Stimulated activated CD4-positive, alpha-beta T cell treated with anti-CD3 and anti-CD28 coated beads, Interleukin-12 subunit alpha, Interleukin-12 subunit beta, amount 100 ng/mL, for 48 hours (primary cell): Measurements from ENCODE around the gene PPP1R12C.
A peak's percentile ranks its signal among the peaks of the same experiment; 100 is the strongest.

Source experiments
- DNase-seq, 3 donors: peaks; one replicate each; pipeline ENCODE4 v3.0.0-alpha.2; 2020; ENCODE audit warnings: low read depth in 2 of 3, low spot score in 1 of 3

Gene PPP1R12C

GRCh38 chr19:55146705-55147273 is 29.4 kb upstream of the PPP1R12C start:
- no peak for DNase-seq

DNA sequence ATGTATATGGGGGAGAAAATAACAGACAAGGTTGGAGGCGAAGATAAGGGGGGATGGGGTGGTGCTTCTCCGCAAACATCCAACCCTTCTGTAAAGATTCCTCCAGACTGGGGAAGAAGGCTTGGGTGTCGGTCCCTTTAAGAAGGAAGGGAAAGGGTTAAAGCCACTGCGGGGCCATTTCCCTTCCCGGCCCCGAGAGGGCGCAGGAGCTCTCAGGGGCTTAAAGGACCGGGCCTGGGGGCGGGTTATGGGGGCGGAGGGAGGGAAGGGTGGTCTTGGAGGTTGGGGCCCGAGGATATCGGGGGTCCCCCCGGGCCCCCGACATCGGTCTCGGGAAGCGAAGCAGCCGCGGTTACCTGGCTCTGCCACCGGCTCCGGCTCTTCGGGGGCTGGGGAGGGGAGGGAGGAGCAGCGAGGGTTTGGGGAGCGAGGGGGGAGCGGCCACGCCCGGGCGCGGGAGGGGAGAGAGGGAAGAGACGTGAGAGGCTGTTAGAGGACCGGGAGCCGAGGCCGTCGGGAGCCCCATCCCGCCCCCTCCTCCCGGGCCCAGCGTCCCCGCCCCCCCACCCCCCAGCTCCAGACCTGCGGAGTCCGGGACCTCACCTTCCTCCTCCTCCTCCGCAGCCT is 28.8 kb upstream of the PPP1R12C start:
- peak in 1 of 3 donors; percentile 17 for DNase-seq

DNA sequence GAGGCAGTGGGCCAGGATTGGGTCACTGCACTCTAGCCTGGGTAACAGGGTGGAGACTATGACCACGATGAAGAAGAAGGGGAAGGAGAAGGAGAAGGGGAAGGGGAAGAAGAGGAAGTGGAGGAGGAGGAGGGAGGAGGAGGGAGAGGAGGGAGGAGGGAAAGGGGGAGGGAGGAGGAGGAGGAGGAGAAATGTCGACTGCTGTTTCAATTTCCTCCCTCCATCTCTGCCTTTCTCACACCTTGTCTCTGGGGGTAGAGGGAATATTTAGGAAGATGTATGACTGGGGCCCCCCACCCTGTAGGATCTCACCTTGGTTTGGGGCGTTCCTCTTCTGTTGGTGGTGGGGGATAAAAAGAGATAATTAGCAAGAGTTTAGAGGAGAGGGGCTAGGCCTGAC is 27.8 kb upstream of the PPP1R12C start:
- no peak for DNase-seq

GRCh38 chr19:55141696-55142095 is 24.3 kb upstream of the PPP1R12C start:
- no peak for DNase-seq

DNA sequence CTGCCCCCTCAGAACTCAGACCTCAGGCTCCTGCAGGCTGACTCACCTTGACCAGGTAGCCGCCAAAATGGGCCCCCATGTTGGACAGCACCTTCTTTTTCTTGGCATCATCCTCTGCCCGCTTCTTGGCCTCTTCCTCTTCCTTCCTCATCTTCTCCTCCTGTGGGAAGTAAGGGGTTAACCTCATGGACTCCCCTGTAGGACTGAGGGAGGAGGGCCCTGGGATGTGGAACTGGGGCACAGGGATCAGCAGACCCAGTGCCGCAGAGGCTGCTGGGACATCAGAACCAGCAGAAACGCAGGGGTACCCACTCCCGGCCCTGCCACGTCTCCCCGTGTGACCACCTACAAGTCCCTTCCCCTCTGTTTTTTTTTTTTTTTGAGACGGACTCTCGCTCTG is 20.5 kb upstream of the PPP1R12C start:
- DNase-seq: no peak

DNA sequence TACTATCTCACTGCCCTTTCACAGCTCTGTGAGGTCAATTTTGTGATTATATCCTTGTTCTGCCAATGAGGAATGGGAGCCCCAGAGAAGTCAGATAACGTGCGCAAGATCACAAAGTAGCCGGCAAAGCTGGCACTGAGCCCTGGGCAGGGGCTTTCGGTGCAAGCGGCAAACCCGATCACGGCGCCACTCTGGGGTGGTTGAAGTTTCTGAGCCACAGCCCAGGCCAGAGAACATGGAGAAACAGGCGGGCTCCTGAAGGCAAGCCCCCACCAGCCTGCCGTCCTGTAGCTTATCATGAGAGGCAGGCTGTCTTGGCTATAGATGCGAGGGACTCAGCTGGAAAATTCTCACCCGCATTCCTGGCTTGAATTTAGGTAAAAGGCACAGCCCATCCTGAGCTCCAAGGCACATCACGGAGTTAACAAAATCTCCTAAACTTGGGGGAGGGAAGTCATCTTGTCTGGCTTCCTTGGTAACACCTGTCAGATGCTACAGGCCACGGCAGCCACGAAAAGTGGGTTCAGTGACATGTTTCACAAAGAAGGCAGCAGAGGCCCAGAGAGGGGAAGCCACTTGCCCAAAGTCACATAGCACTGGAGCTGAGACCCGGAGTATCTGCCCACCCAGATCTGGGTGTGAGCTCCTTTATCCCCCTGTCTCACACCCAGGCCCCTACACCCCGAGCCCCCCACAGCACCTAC is 19.1 kb upstream of the PPP1R12C start:
- no peak for DNase-seq

DNA sequence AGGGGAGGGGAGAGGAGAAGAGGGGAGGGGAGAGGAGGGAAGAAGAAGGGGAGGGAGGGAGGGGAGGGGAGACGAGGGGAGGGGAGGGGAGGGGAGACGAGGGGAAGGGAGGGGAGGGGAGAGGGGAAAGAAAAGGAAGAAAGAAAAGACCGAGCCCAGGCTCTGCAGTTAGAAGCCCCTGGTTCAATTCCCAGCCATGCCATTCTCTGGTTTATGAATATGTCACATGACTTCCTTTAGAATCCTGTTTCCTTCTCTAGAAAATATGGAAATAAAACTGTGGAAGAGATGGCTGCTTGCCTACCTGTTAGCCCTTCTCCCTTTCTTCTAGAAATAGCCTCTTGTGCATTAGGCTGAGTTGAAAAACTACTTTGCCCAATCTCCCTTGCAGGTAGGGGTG is 17.3 kb upstream of the PPP1R12C start:
- no peak for DNase-seq

GRCh38 chr19:55133639-55134444 is 16.4 kb upstream of the PPP1R12C start:
- no peak for DNase-seq

- no peak for DNase-seq
These were observed 15.2 kb upstream of the PPP1R12C start for GRCh38 chr19:55132453-55133129.

- DNase-seq: no peak
These were observed 14.0 kb upstream of the PPP1R12C start for GRCh38 chr19:55131421-55131820.

- DNase-seq: no peak
These were observed 1.6 kb upstream of the PPP1R12C start for GRCh38 chr19:55119053-55119452.

GRCh38 chr19:55118401-55118991 is 1.1 kb upstream of the PPP1R12C start:
- DNase-seq: peak in 1 of 3 donors; percentile 26

GRCh38 chr19:55117663-55118391 is 390 bp upstream of the PPP1R12C start:
- DNase-seq: peak; percentile 91 to 97 (median 95)

DNA sequence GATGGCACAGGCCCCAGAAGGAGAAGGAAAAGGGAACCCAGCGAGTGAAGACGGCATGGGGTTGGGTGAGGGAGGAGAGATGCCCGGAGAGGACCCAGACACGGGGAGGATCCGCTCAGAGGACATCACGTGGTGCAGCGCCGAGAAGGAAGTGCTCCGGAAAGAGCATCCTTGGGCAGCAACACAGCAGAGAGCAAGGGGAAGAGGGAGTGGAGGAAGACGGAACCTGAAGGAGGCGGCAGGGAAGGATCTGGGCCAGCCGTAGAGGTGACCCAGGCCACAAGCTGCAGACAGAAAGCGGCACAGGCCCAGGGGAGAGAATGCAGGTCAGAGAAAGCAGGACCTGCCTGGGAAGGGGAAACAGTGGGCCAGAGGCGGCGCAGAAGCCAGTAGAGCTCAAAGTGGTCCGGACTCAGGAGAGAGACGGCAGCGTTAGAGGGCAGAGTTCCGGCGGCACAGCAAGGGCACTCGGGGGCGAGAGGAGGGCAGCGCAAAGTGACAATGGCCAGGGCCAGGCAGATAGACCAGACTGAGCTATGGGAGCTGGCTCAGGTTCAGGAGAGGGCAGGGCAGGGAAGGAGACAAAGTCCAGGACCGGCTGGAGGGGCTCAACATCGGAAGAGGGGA is 1.1 kb downstream of the PPP1R12C start:
- peak; percentile 40 to 62 (median 41) for DNase-seq

GRCh38 chr19:55115446-55116065 is 1.9 kb downstream of the PPP1R12C start:
- DNase-seq: no peak

- DNase-seq: no peak
These were observed 2.8 kb downstream of the PPP1R12C start for GRCh38 chr19:55114566-55115145.

DNA sequence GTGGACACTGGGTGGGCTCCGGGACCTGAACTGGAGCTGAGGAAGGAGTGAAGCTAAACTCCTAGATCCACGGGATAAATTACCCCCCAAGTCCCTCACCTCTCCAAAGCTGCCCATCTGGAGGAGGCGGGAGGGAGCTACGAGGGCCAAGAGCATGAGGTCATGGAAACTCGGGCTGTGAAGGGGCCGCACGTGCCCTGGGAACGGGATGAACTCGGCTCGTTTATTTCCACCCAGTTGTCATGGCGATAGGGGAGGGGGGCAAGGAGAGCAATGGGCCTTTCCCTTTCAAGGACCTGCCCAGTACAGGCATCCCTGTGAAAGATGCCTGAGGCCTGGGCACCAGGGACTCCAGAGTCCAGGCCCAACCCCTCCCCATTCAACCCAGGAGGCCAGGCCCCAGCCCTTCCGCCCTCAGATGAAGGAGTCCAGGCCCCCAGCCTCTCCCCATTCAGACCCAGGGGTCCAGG is 3.8 kb downstream of the PPP1R12C start:
- DNase-seq: no peak

- no peak for DNase-seq
These were observed 4.5 kb downstream of the PPP1R12C start for GRCh38 chr19:55112777-55113569.
